ENCODE data around the gene DST.

The DST gene

GRCh38 chr6:56539527-56540105 is 103.1 kb downstream of the DST start:
- Histone ChIP-seq H3K27ac (ENCODE audit: low read depth, low read length) (no peak overlapping the region), H2BK120ac (ENCODE audit: insufficient read depth, low read length, poor library complexity) (no peak overlapping the region), H4K8ac (ENCODE audit: low read depth, low read length) (no peak overlapping the region), H4K91ac (ENCODE audit: low read depth, low read length) (no peak overlapping the region), H3K4me2 (ENCODE audit: low read length) (no peak overlapping the region), H3K79me1 (ENCODE audit: low read length) (peaks cover 8% of the 10 kb centered on the region), H3K9me3 (ENCODE audit: insufficient read depth, low read depth, low read length) (no peaks in the 10 kb centered on the region), H2AK5ac (ENCODE audit: low read length) (no peak overlapping the region), H2BK5ac (ENCODE audit: low read depth, low read length, poor library complexity) (no peak overlapping the region), H2AFZ (ENCODE audit: insufficient read depth, low read length, poor library complexity) (no peak overlapping the region), H3K18ac (ENCODE audit: low read length) (no peak overlapping the region), H3K9ac (ENCODE audit: low read length) (no peak overlapping the region), H3K23ac (ENCODE audit: low read length) (no peak overlapping the region), H3K4me1 (ENCODE audit: control insufficient read depth in 1 of 2, insufficient read depth in 2 of 2, low read length in 2 of 2) (no peaks in the 10 kb centered on the region), H3K4me3 (ENCODE audit: low read depth, low read length) (no peak overlapping the region), H3K4ac (ENCODE audit: low read depth, low read length) (no peak overlapping the region), H3K79me2 (ENCODE audit: control insufficient read depth, insufficient read depth, low read length, poor library complexity) (peaks cover 2% of the 10 kb centered on the region), H3K14ac (ENCODE audit: low read length) (no peak overlapping the region), H2BK12ac (ENCODE audit: low read length) (no peak overlapping the region), H3K27me3 (ENCODE audit: insufficient read depth, low read length) (no peaks in the 10 kb centered on the region), H3K36me3 (ENCODE audit: control insufficient read depth in 1 of 2, insufficient read depth in 2 of 2, low read length in 2 of 2) (peaks cover 0 to 3% of the 10 kb centered on the region in 2 experiments), H4K12ac (ENCODE audit: low read depth, low read length) (no peak overlapping the region)
- DNase-seq: no peak

GRCh38 chr6:56538851-56539250 is 103.8 kb downstream of the DST start:
- Histone ChIP-seq H2AK5ac (ENCODE audit: low read length) (no peak overlapping the region), H3K23ac (ENCODE audit: low read length) (no peak overlapping the region), H4K12ac (ENCODE audit: low read depth, low read length) (no peak overlapping the region), H3K27me3 (ENCODE audit: insufficient read depth, low read length) (no peaks in the 10 kb centered on the region), H3K79me2 (ENCODE audit: control insufficient read depth, insufficient read depth, low read length, poor library complexity) (peaks cover 2% of the 10 kb centered on the region), H4K91ac (ENCODE audit: low read depth, low read length) (no peak overlapping the region), H2BK120ac (ENCODE audit: insufficient read depth, low read length, poor library complexity) (no peak overlapping the region), H3K9me3 (ENCODE audit: insufficient read depth, low read depth, low read length) (no peaks in the 10 kb centered on the region), H4K8ac (ENCODE audit: low read depth, low read length) (no peak overlapping the region), H3K4me2 (ENCODE audit: low read length) (no peak overlapping the region), H3K36me3 (ENCODE audit: control insufficient read depth in 1 of 2, insufficient read depth in 2 of 2, low read length in 2 of 2) (peaks cover 0 to 3% of the 10 kb centered on the region in 2 experiments), H2AFZ (ENCODE audit: insufficient read depth, low read length, poor library complexity) (no peak overlapping the region), H3K27ac (ENCODE audit: low read depth, low read length) (no peak overlapping the region), H3K4ac (ENCODE audit: low read depth, low read length) (no peak overlapping the region), H3K18ac (ENCODE audit: low read length) (no peak overlapping the region), H2BK12ac (ENCODE audit: low read length) (no peak overlapping the region), H3K79me1 (ENCODE audit: low read length) (peaks cover 8% of the 10 kb centered on the region), H2BK5ac (ENCODE audit: low read depth, low read length, poor library complexity) (no peak overlapping the region), H3K14ac (ENCODE audit: low read length) (no peak overlapping the region), H3K4me1 (ENCODE audit: control insufficient read depth in 1 of 2, insufficient read depth in 2 of 2, low read length in 2 of 2) (no peaks in the 10 kb centered on the region), H3K9ac (ENCODE audit: low read length) (no peak overlapping the region), H3K4me3 (ENCODE audit: low read depth, low read length) (no peak overlapping the region)
- no peak for DNase-seq
- no CpG with 5 or more reads among the region's 2 CpGs for WGBS (ENCODE audit: extremely low coverage, insufficient coverage, insufficient read length)

GRCh38 chr6:56537223-56537770 is 105.4 kb downstream of the DST start:
- Histone ChIP-seq H2BK12ac (ENCODE audit: low read length) (no peak overlapping the region), H3K27ac (ENCODE audit: low read depth, low read length) (no peak overlapping the region), H3K4me2 (ENCODE audit: low read length) (no peak overlapping the region), H3K79me1 (ENCODE audit: low read length) (peaks cover 2% of the 10 kb centered on the region), H3K4ac (ENCODE audit: low read depth, low read length) (no peak overlapping the region), H3K27me3 (ENCODE audit: insufficient read depth, low read length) (no peaks in the 10 kb centered on the region), H3K79me2 (ENCODE audit: control insufficient read depth, insufficient read depth, low read length, poor library complexity) (no peaks in the 10 kb centered on the region), H3K9ac (ENCODE audit: low read length) (no peak overlapping the region), H3K18ac (ENCODE audit: low read length) (no peak overlapping the region), H3K9me3 (ENCODE audit: insufficient read depth, low read depth, low read length) (no peaks in the 10 kb centered on the region), H2BK5ac (ENCODE audit: low read depth, low read length, poor library complexity) (no peak overlapping the region), H4K91ac (ENCODE audit: low read depth, low read length) (no peak overlapping the region), H3K23ac (ENCODE audit: low read length) (no peak overlapping the region), H2AFZ (ENCODE audit: insufficient read depth, low read length, poor library complexity) (no peak overlapping the region), H3K14ac (ENCODE audit: low read length) (no peak overlapping the region), H4K12ac (ENCODE audit: low read depth, low read length) (no peak overlapping the region), H2AK5ac (ENCODE audit: low read length) (no peak overlapping the region), H2BK120ac (ENCODE audit: insufficient read depth, low read length, poor library complexity) (no peak overlapping the region), H3K4me1 (ENCODE audit: control insufficient read depth in 1 of 2, insufficient read depth in 2 of 2, low read length in 2 of 2) (no peaks in the 10 kb centered on the region), H3K36me3 (ENCODE audit: control insufficient read depth in 1 of 2, insufficient read depth in 2 of 2, low read length in 2 of 2) (peaks cover 0 to 3% of the 10 kb centered on the region in 2 experiments), H3K4me3 (ENCODE audit: low read depth, low read length) (no peak overlapping the region), H4K8ac (ENCODE audit: low read depth, low read length) (no peak overlapping the region)
- DNase-seq: no peak

GRCh38 chr6:56536536-56536935 is 106.2 kb downstream of the DST start:
- H3K9me3 ChIP-seq (ENCODE audit: insufficient read depth, low read depth, low read length): no peaks in the 10 kb centered on the region
- H3K9ac ChIP-seq (ENCODE audit: low read length): no peak overlapping the region
- no peaks in the 10 kb centered on the region for H3K79me2 ChIP-seq (ENCODE audit: control insufficient read depth, insufficient read depth, low read length, poor library complexity)
- H3K27ac ChIP-seq (ENCODE audit: low read depth, low read length): no peak overlapping the region
- H4K91ac ChIP-seq (ENCODE audit: low read depth, low read length): no peak overlapping the region
- no peak overlapping the region for H3K4me2 ChIP-seq (ENCODE audit: low read length)
- H3K18ac ChIP-seq (ENCODE audit: low read length): no peak overlapping the region
- no peak overlapping the region for H2AFZ ChIP-seq (ENCODE audit: insufficient read depth, low read length, poor library complexity)
- no peak overlapping the region for H3K23ac ChIP-seq (ENCODE audit: low read length)
- no peak overlapping the region for H3K14ac ChIP-seq (ENCODE audit: low read length)
- no peaks in the 10 kb centered on the region for H3K27me3 ChIP-seq (ENCODE audit: insufficient read depth, low read length)
- no peak overlapping the region for H3K4ac ChIP-seq (ENCODE audit: low read depth, low read length)
- H3K4me1 ChIP-seq (ENCODE audit: control insufficient read depth in 1 of 2, insufficient read depth in 2 of 2, low read length in 2 of 2): no peaks in the 10 kb centered on the region
- no peak overlapping the region for H2BK12ac ChIP-seq (ENCODE audit: low read length)
- WGBS (ENCODE audit: extremely low coverage, insufficient coverage, insufficient read length): no CpG with 5 or more reads among the region's 2 CpGs
- H3K4me3 ChIP-seq (ENCODE audit: low read depth, low read length): no peak overlapping the region
- DNase-seq: no peak
- H3K36me3 ChIP-seq (ENCODE audit: control insufficient read depth in 1 of 2, insufficient read depth in 2 of 2, low read length in 2 of 2): peaks cover 3% of the 10 kb centered on the region in 2 experiments
- no peak overlapping the region for H4K8ac ChIP-seq (ENCODE audit: low read depth, low read length)
- H2BK5ac ChIP-seq (ENCODE audit: low read depth, low read length, poor library complexity): no peak overlapping the region
- no peak overlapping the region for H2AK5ac ChIP-seq (ENCODE audit: low read length)
- H3K79me1 ChIP-seq (ENCODE audit: low read length): peaks cover 2% of the 10 kb centered on the region
- H4K12ac ChIP-seq (ENCODE audit: low read depth, low read length): no peak overlapping the region
- no peak overlapping the region for H2BK120ac ChIP-seq (ENCODE audit: insufficient read depth, low read length, poor library complexity)
